Gastroesophageal sphincter (tissue), 4 donors: ENCODE data around the gene ZNF32. TPM values are rescaled to one million over a fixed set of nuclear protein-coding genes. Genes with fewer than 3 reads are reported as not detected.
"Not testable (repeated sequence)": the region's sequence is repeated elsewhere in the genome, so short reads cannot be mapped to it uniquely, and the experiment has no call there.

Experiments used
- ATAC-seq: fragments of 150-250 bp; one replicate; pipeline ENCODE4 v1.9.1; 2016; ENCODE audit warnings: mild to moderate bottlenecking, moderate library complexity
- H3K27ac ChIP-seq, 4 donors: fragments of 200-600 bp; sonication (generic) in 3 of 4; 1 replicate in 3 of 4; 2 replicates in 1 of 4; pipeline ENCODE4 v1.5.1; 2016 to 2019
- H3K27me3 ChIP-seq: fragments of 200-600 bp; sonication (generic); one replicate; pipeline ENCODE4 v1.5.1; 2019
- H3K36me3 ChIP-seq, 2 donors: fragments of 200-600 bp; sonication (generic); one replicate each; pipeline ENCODE4 v1.5.1; 2019; ENCODE audit warnings: control low read depth in 1 of 2
- H3K4me1 ChIP-seq, 3 donors: fragments of 200-600 bp; sonication (generic); 1 replicate in 2 of 3; 2 replicates in 1 of 3; pipeline ENCODE4 v1.5.1; 2016 to 2019; ENCODE audit warnings: control low read depth in 2 of 3
- H3K4me3 ChIP-seq, 2 donors: fragments of 200-600 bp; sonication (generic); one replicate each; pipeline ENCODE4 v1.5.1; 2019; ENCODE audit warnings: mild to moderate bottlenecking in 1 of 2, moderate library complexity in 1 of 2
- H3K9me3 ChIP-seq, 3 donors: fragments of 200-600 bp; sonication (generic); one replicate each; pipeline ENCODE4 v1.5.1; 2017 to 2019; ENCODE audit warnings: control low read depth in 2 of 3
- EP300 ChIP-seq: sonication (generic); formaldehyde crosslinking; IDR thresholded peaks from one replicate; pipeline ENCODE4 v1.6.1; 2017; ENCODE audit warnings: antibody characterized with exemption, mild to moderate bottlenecking
- POLR2A ChIP-seq, 2 donors: fragments of 450-650 bp; IDR thresholded peaks; one replicate each; pipeline ENCODE4 v1.6.1; 2017; ENCODE audit warnings: antibody characterized with exemption in 2 of 2, mild to moderate bottlenecking in 2 of 2, moderate library complexity in 1 of 2
- POLR2AphosphoS5 ChIP-seq: sonication (generic); formaldehyde crosslinking; IDR thresholded peaks from one replicate; pipeline ENCODE4 v1.6.1; 2017; ENCODE audit warnings: antibody characterized with exemption
- WGBS, 2 donors: methylation state at CpG; one replicate each; pipeline ENCODE4 v1.1.5; 2018; ENCODE audit warnings: low coverage in 1 of 2; 5-methylcytosine and 5-hydroxymethylcytosine counted together
- total RNA-seq, 4 donors: library from RNA; depleted of rRNA; stranded (reverse); fragments of >200 nt; gene quantifications; one replicate each; pipeline ENCODE4 v1.1.0, GENCODE V29; 2016
- TF ChIP-seq, protein P1 (sequence below), 4 experiments: fragments of 200-600 bp in 2 of 4; fragments of 450-650 bp in 2 of 4; sonication (generic) in 1 of 4; IDR thresholded peaks; one replicate each; pipeline ENCODE4 v1.5.1; 2017 to 2019; ENCODE audit warnings: antibody characterized with exemption in 4 of 4, mild to moderate bottlenecking in 2 of 4, moderate library complexity in 2 of 4

Gene ZNF32
- total RNA-seq, 4 donors from 2014 or later, result 45.8 to 59.8 (median 53.8) TPM

DNA sequence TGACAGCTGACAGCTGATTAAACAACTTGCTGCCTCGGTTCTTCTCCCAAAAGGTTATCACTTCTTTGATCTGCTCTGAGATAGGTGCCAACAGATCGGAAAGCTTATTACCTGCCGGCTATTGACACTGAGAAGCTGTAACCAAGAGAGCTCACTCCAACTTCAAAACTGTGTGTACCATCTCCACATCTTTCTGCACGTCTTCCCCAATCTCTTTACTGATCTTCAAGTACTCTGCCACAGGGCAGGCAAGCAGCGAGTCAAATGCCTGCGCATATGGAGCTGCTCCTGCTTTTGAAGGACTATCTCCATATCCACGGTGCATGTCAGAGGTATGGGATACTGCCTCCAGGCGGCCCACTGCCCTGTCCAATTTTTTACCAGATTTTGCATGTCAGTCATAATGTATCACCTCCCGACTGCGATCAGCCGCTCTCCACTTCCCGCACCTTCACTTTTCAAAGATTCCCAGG, 42.8 kb downstream of the ZNF32 start:
- H3K4me1 ChIP-seq, result peaks cover 0 to 10% (median 5%) of the 10 kb centered on the region in 3 donors
- 48 to 72% methylated on average over 6 to 7 of the region's 12 CpGs for WGBS, 2 donors
- peaks cover 0 to 28% of the 10 kb centered on the region in 2 donors for H3K36me3 ChIP-seq
- H3K27ac ChIP-seq, result peak overlapping the region in 3 of 4 donors; percentile 50 to 82 (median 75)
- H3K27me3 ChIP-seq, result no peaks in the 10 kb centered on the region
- peak; percentile 33 for ATAC-seq
- TF ChIP-seq, protein P1, sequence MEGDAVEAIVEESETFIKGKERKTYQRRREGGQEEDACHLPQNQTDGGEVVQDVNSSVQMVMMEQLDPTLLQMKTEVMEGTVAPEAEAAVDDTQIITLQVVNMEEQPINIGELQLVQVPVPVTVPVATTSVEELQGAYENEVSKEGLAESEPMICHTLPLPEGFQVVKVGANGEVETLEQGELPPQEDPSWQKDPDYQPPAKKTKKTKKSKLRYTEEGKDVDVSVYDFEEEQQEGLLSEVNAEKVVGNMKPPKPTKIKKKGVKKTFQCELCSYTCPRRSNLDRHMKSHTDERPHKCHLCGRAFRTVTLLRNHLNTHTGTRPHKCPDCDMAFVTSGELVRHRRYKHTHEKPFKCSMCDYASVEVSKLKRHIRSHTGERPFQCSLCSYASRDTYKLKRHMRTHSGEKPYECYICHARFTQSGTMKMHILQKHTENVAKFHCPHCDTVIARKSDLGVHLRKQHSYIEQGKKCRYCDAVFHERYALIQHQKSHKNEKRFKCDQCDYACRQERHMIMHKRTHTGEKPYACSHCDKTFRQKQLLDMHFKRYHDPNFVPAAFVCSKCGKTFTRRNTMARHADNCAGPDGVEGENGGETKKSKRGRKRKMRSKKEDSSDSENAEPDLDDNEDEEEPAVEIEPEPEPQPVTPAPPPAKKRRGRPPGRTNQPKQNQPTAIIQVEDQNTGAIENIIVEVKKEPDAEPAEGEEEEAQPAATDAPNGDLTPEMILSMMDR (IDR thresholded peaks at IDR 0.05), result no peak
- no peak for TF ChIP-seq POLR2A (IDR thresholded peaks at IDR 0.05)
- TF ChIP-seq EP300, result no peak
- no peak for TF ChIP-seq POLR2AphosphoS5
- peak overlapping the region; percentile 68 to 82 for H3K4me3 ChIP-seq
- no peaks in the 10 kb centered on the region for H3K9me3 ChIP-seq

DNA sequence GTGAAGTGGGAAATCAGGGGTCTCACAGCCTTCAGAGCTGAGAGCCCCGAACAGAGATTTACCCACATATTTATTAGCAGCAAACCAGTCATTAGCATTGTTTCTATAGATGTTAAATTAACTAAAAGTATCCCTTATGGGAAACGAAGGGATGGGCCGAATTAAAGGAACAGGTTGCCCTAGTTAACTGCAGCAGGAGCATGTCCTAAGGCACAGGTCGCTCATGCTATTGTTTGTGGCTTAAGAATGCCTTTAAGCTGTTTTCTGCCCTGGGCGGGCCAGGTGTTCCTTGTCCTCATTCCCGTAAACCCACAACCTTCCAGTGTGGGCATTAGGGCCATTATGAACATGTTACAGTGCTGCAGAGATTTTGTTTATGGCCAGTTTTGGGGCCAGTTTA, 47.1 kb downstream of the ZNF32 start:
- H3K4me1 ChIP-seq, H3K27me3 ChIP-seq, ATAC-seq, H3K9me3 ChIP-seq, H3K27ac ChIP-seq, H3K36me3 ChIP-seq, H3K4me3 ChIP-seq: not testable (repeated sequence)
- WGBS, 2 donors, result 88% methylated on average over 4 to 6 of the region's 6 CpGs

DNA sequence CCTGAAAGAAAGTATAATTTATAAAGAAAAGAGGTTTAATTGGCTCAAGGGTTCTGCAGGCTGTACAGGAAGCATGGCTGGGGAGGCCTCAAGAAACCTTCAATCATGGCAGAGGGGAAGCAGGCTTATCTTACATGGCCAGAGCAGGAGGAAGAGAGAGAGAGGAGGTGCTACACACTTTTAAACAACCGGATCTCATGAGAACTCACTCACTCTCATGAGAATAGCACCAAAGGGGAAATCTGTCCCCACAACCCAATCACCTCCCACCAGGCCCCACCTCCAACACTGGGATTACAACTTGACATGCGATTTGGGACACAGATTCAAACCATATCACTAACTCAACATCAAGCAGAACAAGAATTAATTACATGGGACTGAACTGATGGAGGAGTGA, 49.3 kb downstream of the ZNF32 start:
- ATAC-seq, result no peak
- 71% methylated on average over 1 of the region's 2 CpGs; no CpG with 5 or more reads in 1 of the 2 donors for WGBS, 2 donors
- Histone ChIP-seq H3K4me1 (no peaks in the 10 kb centered on the region), H3K4me3 (no peak overlapping the region), H3K9me3 (no peaks in the 10 kb centered on the region), H3K27me3 (no peaks in the 10 kb centered on the region), H3K36me3 (no peaks in the 10 kb centered on the region), H3K27ac (no peak overlapping the region)
- TF ChIP-seq POLR2AphosphoS5 (no peak), EP300 (no peak), POLR2A (IDR thresholded peaks at IDR 0.05) (no peak)
- TF ChIP-seq, protein P1 (IDR thresholded peaks at IDR 0.05), result no peak

DNA sequence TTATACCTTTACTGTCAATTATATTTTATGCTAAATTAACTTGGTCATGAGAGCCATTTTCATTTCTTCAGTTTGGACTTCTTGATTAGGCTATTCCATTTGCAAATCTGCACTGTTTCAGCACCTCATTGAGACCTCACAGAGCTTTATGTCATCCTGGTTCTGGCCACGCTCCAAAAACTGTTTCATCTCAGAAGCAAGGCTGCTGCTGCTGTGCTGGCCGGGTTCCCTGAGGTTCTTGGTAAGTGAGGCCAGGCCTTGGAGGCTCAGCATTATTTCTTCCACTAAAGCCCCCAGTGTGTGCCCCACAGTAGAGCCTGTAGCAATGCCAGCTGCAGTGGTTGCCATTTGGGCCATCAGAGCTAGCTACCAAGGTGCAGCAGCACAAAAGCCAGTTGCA, 50.2 kb downstream of the ZNF32 start:
- no peaks in the 10 kb centered on the region for H3K36me3 ChIP-seq
- H3K9me3 ChIP-seq, result no peaks in the 10 kb centered on the region
- H3K4me3 ChIP-seq, result no peak overlapping the region
- 46% methylated on average over 2 of the region's 2 CpGs; no CpG with 5 or more reads in 1 of the 2 donors for WGBS, 2 donors
- no peak overlapping the region for H3K27ac ChIP-seq
- ATAC-seq, result no peak
- no peaks in the 10 kb centered on the region for H3K27me3 ChIP-seq
- no peaks in the 10 kb centered on the region for H3K4me1 ChIP-seq
- TF ChIP-seq EP300, result no peak

DNA sequence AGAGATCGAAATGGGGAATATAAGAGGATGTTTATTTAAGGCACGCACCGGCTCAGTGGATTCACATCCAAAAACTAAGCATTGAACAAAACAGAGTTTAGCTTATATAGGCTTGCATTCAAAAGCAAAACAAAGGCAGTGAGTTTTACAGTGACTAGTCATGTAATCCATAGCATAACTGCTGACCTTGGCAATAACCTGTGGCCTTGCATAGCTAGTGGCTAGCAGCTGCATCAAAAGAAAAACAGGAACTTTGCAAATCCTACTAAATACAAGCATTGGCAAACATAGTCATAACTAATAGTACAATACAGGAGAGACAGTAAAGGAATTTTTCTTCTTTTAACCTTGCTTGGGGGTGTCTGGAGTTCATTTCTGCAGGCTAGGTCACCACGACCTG, 52.1 kb downstream of the ZNF32 start:
- no peak overlapping the region for H3K4me3 ChIP-seq
- no peaks in the 10 kb centered on the region for H3K27me3 ChIP-seq
- no peak overlapping the region for H3K27ac ChIP-seq
- peaks cover 0 to 5% (median 0%) of the 10 kb centered on the region in 3 donors for H3K9me3 ChIP-seq
- H3K4me1 ChIP-seq, result no peaks in the 10 kb centered on the region
- no peak for ATAC-seq
- no peaks in the 10 kb centered on the region for H3K36me3 ChIP-seq
- TF ChIP-seq, protein P1 (IDR thresholded peaks at IDR 0.05), result no peak
- TF ChIP-seq EP300 (no peak), POLR2A (IDR thresholded peaks at IDR 0.05) (no peak), POLR2AphosphoS5 (no peak)
- 76% methylated on average over 2 of the region's 4 CpGs; no CpG with 5 or more reads in 1 of the 2 donors for WGBS, 2 donors

DNA sequence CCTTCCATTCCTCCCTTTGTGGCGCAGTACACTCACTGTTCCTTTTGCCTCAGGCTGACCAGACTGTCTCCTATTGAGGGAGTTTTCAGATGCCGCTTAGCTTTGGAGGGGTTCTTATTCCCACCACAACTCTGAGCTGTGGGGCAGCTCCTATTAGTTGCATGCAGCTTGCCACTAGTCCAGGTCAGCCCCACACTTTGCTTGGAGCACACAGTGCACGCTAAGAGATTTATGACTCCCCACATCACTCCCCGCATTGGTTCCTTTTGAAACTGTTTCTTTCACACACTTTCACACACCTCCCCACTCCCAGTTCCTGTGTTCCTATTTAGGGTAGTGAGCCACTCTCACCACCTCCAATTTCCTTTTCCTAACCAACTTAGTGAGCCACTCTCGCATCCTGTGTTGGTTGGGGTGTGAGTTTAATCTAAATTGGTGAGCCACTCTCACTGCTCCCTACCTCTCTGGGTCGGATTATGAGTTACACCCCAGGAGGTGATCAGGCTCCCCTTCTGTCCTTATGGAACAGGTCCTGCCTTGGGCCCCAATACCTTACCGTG, 52.9 kb downstream of the ZNF32 start:
- no peak for ATAC-seq
- Histone ChIP-seq H3K4me3 (no peak overlapping the region), H3K27ac (no peak overlapping the region), H3K4me1 (no peaks in the 10 kb centered on the region), H3K36me3 (no peaks in the 10 kb centered on the region), H3K9me3 (peaks cover 0 to 10% (median 0%) of the 10 kb centered on the region in 3 donors), H3K27me3 (no peaks in the 10 kb centered on the region)
- WGBS, 2 donors, result 57 to 67% methylated on average over 3 to 7 of the region's 7 CpGs
- TF ChIP-seq, protein P1 (IDR thresholded peaks at IDR 0.05), result no peak
- no peak for TF ChIP-seq POLR2AphosphoS5
- no peak for TF ChIP-seq EP300
- TF ChIP-seq POLR2A (IDR thresholded peaks at IDR 0.05), result no peak
